Embryonic facial prominence (tissue), 1 donor: Measurements from ENCODE around the gene ZMIZ1.

Experiments
- DNase-seq: peaks from one replicate; pipeline ENCODE4 v3.0.0-alpha.2; 2016; ENCODE audit errors: extremely low spot score

ZMIZ1 gene, protein sequence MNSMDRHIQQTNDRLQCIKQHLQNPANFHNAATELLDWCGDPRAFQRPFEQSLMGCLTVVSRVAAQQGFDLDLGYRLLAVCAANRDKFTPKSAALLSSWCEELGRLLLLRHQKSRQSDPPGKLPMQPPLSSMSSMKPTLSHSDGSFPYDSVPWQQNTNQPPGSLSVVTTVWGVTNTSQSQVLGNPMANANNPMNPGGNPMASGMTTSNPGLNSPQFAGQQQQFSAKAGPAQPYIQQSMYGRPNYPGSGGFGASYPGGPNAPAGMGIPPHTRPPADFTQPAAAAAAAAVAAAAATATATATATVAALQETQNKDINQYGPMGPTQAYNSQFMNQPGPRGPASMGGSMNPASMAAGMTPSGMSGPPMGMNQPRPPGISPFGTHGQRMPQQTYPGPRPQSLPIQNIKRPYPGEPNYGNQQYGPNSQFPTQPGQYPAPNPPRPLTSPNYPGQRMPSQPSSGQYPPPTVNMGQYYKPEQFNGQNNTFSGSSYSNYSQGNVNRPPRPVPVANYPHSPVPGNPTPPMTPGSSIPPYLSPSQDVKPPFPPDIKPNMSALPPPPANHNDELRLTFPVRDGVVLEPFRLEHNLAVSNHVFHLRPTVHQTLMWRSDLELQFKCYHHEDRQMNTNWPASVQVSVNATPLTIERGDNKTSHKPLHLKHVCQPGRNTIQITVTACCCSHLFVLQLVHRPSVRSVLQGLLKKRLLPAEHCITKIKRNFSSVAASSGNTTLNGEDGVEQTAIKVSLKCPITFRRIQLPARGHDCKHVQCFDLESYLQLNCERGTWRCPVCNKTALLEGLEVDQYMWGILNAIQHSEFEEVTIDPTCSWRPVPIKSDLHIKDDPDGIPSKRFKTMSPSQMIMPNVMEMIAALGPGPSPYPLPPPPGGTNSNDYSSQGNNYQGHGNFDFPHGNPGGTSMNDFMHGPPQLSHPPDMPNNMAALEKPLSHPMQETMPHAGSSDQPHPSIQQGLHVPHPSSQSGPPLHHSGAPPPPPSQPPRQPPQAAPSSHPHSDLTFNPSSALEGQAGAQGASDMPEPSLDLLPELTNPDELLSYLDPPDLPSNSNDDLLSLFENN

DNA sequence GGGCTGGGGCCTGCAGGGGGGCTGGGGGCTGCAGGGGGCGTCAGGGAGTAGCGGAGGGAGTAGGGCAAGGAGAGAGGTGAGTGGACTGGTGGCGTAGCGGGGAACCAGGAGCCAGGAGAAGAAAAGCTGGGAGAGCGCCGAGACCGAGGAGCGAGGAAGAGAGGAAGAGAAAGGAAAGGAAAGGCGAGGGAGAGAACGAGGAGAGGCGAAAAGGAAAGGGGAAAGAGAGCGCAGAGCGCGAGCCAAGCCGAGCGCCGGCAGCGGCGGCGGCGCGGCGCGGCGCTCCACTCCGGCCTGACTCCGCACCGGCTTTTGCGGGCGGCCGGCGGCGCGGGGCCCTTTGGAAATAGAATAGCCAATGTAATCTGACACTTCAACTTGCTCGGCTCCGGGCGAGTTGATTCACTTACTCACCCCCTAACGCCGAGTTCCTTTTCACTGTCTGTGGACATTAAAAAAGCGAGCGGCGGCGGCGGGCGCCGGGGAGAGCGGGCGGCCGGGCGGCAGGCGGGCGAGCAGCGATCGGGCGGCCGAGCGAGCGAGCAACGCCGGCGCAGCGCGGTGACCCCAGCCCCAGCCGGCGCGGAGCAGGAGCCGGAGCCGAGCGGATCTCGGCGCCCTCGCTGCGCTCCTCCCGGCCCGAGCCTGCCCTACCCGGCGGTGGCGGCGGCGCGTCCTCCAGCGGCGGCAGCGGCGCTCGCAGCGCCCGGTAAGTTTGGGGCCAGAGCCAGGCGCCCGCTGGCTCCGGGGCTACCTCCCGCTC lies at the start of gene ZMIZ1:
Gene ZMIZ1, plus strand, starts transcription at position 405 of the 763 bp plus-strand sequence. CDS start 132,667 bp downstream, outside the sequence.
- peak; percentile 81 for DNase-seq

DNA sequence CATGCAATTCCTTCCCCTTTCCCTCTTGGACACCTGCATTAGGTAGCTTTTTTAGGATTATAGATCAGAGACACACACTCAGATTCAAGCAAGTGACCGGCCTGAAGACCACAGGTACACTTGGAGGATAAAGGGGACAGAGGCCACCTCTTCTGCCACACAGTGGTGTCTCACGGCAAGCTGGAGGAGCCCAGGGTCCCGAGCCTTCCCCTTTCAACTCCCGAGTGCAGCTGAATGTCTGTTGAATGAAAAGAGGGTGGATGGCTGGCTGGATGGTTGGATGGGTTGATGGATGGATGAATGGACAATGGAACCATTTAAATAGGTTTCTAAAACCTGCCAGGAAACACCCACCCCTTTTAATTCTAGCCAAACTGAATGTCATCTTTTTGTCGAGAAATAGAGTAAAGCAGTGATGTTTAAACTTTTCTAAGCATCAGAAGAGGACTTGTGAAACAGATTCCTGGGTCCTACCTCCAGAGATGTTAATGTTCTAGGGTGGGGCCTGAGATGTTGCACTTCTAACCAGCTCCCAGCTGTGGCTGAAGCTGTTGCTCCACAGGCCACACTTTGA lies 49.2 kb upstream of the ZMIZ1 start:
- DNase-seq: no peak

DNA sequence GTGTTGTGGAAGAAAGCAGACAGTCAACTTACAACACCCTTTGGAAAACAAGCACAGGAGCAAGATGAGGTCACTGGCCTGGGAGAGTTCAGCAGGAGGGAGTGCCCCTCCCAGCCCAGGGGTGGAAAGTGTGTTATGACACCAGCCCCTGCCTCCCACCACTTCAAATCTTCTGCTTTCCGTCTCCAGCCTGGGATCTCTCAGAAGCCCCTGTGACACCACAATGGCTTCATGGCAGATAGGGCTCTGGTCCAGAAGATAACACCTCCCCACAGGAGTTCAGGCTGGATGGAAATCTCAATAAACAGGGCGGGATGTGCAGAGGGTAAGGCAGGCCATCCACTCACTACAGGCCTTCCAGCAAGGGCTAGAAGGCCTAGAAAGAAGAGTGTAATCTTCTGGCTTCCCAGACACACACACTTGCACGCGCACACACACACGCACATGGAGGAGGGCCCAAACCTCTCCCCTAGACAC lies 48.7 kb upstream of the ZMIZ1 start:
- DNase-seq: no peak

DNA sequence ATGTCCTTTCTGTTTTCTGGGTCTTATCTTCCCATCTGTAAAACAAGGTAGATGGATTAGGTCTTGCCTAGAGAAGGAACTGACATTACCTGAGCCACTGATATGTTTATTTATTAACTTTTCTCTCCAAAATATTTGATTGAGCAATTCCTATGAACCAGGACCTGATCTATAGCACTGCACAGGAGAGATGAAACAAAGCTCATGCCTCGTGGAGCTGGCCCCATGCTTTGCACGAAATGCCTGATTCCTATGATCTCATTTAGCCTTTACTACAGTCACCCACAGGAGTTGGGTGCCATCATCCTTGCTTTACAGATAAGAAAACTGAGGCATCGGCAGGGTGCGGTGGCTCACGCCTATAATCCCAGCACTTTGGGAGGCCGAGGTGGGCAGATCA lies 48.2 kb upstream of the ZMIZ1 start:
- DNase-seq: no peak

DNA sequence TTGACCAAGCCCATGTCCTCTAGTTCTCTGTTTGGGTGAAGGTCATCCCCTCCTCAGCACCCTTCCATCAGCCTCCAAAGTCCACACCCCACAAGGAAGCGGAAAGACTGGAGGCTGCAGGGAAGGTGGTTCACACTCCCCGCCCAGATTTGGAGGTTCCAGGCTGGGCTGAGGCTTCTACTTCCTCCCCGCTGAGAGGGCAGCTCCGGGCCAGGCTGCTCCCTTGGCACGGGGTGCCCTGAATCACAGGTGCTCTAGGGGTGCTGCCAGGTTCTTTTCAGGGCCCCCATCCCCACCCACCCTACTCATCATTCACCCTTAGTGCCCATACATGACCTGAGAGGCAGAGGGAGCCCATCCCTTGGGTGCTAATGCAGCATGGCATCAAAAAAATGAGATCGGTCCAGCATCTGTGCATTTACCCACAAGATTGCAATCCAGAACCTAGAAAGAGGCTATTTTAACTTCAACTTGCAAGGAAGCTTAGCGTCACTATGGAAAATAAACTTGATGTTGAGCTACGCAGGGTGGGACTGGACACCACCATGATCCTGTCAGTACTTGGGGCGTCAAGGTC lies 47.3 kb upstream of the ZMIZ1 start:
- no peak for DNase-seq

DNA sequence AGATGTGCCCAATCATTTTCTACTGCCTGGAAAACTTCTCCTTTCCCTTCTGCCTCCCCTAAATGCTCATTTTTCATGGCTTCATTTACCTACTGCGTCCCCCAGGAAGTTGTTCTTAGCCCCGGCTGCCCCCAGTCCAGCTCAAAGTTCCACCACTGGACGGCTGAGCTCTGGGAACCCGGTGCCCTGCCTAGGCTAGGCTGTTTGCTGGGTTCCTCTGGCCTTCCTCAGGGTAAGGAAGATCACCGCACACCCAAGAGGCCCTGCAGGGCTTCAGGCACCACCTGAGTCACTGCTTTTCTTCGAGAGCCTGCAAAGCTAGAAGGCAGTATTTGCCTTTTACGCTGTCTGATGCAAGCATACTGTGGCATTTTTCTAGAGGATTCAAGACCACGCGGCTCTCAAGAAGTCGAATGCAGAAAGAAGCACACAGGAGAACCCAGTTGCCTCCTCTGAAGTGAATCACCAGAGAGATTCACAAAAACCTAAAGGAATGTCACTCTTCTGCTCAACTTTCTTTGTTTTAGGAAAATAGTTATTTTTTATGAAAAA lies 46.7 kb upstream of the ZMIZ1 start:
- no peak for DNase-seq

DNA sequence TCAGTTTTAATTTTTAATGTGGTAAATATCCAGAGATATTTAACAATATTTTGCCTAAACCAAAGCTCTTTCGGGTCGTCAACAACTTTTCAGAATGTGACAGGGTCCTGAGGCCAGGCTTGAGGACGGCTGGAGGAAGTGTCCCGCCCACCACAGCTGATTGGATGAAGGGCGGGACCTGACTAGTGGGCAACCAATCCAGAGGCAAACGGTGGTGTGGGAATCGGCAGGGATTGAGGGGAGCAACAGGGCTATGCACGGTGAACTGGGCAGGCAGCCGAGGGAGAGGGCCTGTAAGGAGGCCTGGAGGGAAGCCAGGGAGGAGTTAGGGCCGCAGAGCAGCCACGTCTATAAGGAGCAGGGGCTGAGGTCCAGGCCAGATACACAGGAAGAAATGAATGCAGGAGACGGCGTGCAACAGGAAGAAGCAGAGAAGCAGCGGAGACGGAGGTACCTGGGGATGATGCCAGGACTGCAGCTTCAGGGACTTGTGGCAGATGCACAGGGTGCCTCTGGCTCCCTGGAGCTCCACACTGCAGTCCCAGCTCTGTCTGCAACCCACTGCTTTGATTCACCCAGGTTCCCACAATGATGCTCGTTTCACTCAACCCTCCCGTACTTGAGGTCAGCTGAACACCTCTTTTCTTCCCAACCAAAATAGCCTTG lies 46.1 kb upstream of the ZMIZ1 start:
- DNase-seq: no peak

DNA sequence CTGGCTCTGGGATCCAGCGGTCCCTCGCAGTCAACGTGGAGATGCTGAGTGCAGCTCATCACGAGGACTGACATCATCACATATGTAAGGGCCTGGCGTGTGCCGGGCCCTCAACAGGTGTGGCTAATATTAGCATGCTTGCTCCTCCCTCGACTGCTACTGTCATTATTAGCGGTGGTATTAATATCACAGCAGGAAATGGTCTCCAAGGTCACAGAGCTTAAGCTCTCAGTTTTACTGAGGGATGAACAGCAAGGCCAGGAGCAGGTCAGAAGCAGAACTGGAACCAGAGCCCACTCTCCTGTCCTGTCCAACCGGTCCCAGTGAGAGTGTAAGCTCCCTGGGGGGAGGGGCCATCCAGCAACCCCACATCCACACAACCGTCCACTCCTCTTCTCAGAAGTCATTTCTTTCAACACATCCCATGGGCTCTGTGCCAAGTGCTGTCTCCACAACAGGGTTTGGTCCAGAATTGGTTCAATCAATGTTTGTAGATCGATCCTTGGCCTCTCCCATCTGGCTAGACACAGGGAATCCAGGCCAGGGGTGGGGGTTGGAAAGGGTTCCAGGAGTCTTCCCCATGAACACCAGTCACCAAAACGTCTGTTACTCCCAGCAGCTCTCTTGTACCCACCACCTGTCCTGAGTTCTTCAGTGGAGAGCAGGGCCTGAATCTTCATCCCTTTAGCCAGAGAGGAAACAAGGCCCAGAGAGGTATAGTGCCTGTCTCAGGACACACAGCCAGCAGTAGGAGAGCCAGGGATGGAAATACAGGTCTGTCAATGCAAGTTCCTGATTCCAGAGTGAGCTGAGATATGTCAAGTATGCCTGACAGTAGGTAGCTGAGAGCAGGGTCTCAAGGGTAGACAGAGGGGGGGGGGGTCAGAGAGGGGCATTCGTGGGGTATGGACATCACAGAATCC lies 45.3 kb upstream of the ZMIZ1 start:
- no peak for DNase-seq

DNA sequence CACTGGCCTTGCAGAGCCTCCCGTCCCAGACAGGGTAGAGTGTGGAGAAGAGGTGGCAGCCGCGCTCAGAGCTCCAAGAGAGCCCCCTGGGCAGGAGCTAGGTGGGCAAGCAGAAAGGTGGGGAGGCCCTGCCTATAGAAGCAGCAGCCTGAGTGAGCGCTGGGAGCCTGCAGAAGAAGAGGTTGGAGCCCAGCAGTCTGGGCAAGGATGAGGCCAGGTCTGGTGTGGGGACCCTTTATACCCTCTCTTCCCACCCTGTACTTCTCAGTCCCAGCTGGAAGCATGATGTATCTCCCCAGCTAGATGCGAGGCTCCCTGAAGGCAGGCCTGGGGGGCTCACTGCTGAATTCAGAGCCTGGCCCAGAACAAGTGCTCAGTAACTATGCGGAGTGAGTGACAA lies 44.5 kb upstream of the ZMIZ1 start:
- no peak for DNase-seq

DNA sequence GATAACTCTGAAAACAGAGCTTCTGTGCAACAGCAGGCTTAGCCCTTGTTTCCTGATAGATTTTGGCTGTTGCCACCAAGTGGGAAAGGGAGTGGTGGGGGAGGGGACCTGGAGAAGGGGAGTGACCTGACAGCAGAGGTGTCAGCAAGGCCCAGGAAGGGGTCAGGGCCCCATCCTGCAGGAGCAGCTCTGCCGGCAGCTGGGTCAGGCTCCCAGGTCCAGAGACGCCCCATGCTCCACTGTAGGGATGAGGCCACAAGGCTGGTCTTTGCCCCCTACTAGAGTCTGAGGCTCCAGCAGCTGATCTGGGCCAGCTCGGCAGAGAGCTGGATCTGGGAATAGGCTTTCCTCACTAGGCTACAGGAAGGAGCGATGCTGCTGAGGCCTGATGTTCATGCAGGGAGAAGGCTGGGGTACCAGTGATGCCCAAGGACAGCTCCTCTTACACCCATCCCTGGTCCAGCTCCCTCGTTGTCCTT lies 44.0 kb upstream of the ZMIZ1 start:
- DNase-seq: no peak

DNA sequence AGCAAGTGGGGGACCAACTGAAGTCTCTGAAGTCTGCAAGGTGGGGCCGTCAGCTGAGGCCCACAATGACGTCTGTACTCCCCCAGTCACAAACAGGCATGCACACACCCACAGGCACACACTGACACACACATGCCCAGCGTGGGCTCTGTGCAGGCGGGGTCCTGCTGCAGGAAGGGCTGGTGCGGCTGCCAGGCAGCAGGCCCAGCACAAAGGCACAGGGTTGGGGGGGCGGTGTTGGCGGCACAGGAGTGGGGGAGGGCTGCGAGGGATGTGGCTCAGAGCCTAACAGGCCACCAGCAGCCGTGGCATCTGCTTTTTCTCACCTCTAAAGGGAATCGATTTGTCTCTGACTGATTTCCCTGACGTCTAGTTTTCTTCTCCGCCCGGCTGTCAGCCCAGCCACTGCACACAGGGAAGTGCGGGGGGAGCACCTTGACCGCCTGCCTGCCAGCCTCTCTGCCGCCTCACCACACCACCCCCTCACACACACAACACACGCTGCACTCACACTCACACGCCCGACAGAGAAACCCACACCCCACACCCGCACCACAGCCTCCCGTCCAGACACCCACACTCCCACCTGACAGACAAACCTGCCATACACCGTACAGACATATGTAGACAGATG lies 43.5 kb upstream of the ZMIZ1 start:
- DNase-seq: no peak

DNA sequence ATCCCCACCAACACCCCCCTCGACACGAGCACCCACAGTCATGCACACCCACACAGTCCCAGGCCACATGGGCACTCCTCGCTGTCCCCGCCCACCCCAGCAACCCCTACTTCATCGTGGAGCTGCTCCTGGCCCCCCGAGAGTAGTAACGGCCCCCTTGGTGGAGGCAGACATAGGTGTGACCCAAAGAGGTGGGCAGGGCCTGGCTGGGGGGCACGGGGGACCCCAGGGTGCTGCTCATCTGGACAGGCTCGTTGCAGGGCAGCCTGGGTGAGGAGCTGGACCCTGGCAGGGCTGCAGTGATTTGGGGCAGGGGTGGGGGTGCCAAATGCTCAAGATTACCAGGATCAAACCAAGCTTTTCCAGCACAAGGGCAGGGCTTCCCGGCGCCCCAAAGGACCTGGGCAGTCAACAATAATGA lies 42.4 kb upstream of the ZMIZ1 start:
- DNase-seq: no peak

DNA sequence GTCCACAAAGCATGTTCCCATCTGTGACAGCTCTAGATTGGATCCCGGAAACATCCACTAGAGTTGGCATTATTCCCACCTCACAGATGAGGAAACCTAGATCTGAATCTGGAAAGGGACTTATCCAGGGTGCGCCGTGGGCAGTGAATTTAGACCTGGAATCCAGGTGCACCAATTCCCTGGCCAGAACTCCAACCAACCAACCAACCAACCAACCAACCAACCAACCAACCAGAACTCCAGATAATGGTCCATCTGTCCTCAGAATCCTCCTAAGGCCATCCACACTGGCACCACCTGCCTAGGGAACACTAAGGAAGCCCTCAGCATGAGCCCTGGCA lies 42.0 kb upstream of the ZMIZ1 start:
- DNase-seq: no peak

DNA sequence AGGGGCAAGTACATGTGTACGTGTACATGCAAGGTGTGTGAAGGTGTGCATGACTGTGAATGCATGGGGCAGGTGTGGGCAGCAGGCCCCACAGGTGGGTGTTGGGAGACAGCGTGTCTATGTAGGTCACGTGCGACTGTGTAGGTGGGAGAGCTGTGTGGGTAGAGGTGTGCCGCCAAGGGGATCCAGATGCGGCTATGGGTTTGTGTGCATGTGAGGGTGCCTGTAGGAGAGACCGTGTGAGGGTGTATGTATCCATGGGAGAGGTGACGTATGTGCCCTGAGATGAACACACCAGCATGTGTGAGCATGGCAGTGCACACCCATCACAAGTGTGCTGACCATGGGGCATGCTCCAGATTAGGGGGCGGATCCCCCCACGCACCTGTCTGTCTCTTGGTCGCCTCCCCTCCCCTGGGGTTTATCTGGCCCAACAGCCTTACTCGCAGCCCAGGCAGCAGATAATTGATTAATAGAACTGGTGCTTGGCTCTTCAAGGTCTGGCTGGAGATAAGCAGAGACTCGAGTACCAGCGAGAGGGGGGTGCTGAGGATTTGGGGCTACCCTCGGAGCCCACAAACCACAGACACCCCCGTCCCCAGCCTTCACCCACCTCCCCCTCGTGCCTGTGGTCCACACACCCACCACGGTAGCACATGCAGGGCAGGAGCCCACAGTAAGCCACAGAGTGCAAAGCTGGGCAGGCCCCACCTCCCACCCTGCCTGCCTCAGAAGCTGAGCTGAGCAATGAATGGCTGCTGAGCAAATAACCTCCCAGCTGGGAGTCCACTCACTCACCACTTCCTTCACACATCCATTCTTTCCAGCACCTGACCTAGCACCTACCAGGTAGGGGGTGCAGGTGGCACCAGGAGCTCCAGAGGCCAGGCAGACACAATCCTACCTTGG lies 41.4 kb upstream of the ZMIZ1 start:
- no peak for DNase-seq

DNA sequence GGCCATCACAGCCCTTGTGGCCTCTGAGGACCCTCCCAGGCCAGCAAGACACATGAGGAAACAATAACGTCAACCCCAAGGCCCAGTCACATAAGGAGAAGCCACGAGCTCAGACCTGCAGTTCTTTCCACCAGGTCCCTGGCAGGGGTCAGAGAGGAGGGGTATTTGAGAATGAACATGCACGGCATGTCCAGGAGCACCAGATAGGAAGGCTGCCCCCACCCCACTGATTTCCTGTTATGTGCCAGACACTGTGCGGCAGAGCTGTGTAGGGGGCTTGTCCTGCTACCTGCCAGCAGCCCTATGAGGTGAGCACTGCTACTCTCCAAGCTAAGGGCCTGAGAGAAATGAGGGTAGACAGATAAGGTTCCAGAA lies 40.7 kb upstream of the ZMIZ1 start:
- DNase-seq: no peak

DNA sequence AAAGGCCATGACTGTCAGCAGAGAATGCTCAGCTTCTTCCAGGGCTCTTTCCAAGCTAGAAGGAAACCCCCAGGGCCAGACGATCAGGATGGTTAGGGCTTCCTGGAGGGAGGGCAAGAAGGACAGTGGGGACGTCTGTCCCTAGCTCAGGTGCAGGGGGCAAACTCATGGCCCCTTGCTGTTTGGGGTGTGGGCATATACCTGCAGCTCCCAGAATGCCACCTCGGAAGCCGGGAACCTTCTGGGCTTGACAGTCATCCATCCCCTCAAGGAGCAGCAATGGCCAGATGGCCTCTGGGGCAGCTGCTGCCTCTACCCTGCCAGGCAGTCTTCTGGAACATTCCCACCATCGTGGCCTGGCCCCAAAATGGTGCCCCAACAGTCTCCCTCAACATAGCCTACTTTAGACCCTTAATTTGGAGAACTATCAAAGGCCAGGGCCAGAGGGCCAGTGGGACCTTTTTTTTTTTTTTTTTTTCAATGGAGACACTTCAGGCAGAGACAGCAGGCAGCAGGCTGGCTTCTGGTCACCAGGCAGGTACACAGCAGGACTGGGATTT lies 40.2 kb upstream of the ZMIZ1 start:
- DNase-seq: no peak
